Measurements from ENCODE around the gene TAP1.

The TAP1 gene

GRCh38 chr6:32858194-32858593 lies 4.7 kb upstream of the TAP1 start:
- no peak for DNase-seq

- DNase-seq, result peak; percentile 86
Measured at GRCh38 chr6:32857156-32857891, 3.8 kb upstream of the TAP1 start.

GRCh38 chr6:32855467-32856174 lies 2.1 kb upstream of the TAP1 start:
- DNase-seq, result no peak

GRCh38 chr6:32854376-32855178 lies 1.1 kb upstream of the TAP1 start:
- peak; percentile 21 for DNase-seq

GRCh38 chr6:32852844-32853540 lies 512 bp downstream of the TAP1 start:
- peak; percentile 37 for DNase-seq

GRCh38 chr6:32852018-32852843 lies 1.3 kb downstream of the TAP1 start:
- DNase-seq, result no peak

GRCh38 chr6:32851025-32851424 lies 2.5 kb downstream of the TAP1 start:
- DNase-seq, result no peak

GRCh38 chr6:32849126-32849525 lies 4.4 kb downstream of the TAP1 start:
- DNase-seq, result no peak

- no peak for DNase-seq
Measured at GRCh38 chr6:32847795-32848194, 5.7 kb downstream of the TAP1 start.

- no peak for DNase-seq
Measured at GRCh38 chr6:32847004-32847403, 6.5 kb downstream of the TAP1 start.

GRCh38 chr6:32845384-32845884 lies 8.1 kb downstream of the TAP1 start:
- no peak for DNase-seq

- no peak for DNase-seq
Measured at GRCh38 chr6:32844839-32845383, 8.6 kb downstream of the TAP1 start.

GRCh38 chr6:32843979-32844838 lies 9.3 kb downstream of the TAP1 start, which contains the start of gene PSMB8:
Gene PSMB8, minus strand, starts transcription at chr6:32844047. Its CDS starts 51 bp downstream, at chr6:32843996.
- peak; percentile 96 for DNase-seq

- DNase-seq, result peak; percentile 27
Measured at GRCh38 chr6:32843331-32843978, 10.0 kb downstream of the TAP1 start.

GRCh38 chr6:32842690-32843089 lies 10.8 kb downstream of the TAP1 start:
- DNase-seq, result peak; percentile 31

- DNase-seq, result no peak
Measured at GRCh38 chr6:32842021-32842650, 11.4 kb downstream of the TAP1 start.

- DNase-seq, result peak; percentile 28
Measured at GRCh38 chr6:32840604-32841246, 12.8 kb downstream of the TAP1 start.

- no peak for DNase-seq
Measured at GRCh38 chr6:32839356-32839755, 14.1 kb downstream of the TAP1 start.
